Large intestine (tissue), 3 donors: ENCODE measurements around the gene ITPK1. TPM values are rescaled to one million over a fixed set of nuclear protein-coding genes. Genes with fewer than 3 reads are reported as not detected.
A peak's percentile ranks its signal among the peaks of the same experiment; 100 is the strongest.

Experiments
- DNase-seq, 2 donors: peaks; one replicate each; pipeline versions ENCODE4 v3.0.0 to v3.0.0-alpha.2; 2013
- H3K27ac ChIP-seq: one replicate; pipeline ENCODE4 v1.5.1; 2013; ENCODE audit warnings: low read length
- H3K27me3 ChIP-seq: 2 replicates; pipeline ENCODE4 v1.6.1; 2013; ENCODE audit warnings: low read length; ENCODE audit not compliant: control insufficient read depth, insufficient read depth
- H3K36me3 ChIP-seq: 2 replicates; pipeline ENCODE4 v1.6.1; 2013; ENCODE audit warnings: low read length; ENCODE audit not compliant: control insufficient read depth, insufficient read depth
- H3K4me1 ChIP-seq: one replicate; pipeline ENCODE4 v1.6.1; 2013; ENCODE audit warnings: low read length; ENCODE audit not compliant: control insufficient read depth, insufficient read depth
- H3K4me3 ChIP-seq: one replicate; pipeline ENCODE4 v1.5.1; 2013; ENCODE audit warnings: low read length
- H3K9me3 ChIP-seq: one replicate; pipeline ENCODE4 v1.6.1; 2013; ENCODE audit warnings: mild to moderate bottlenecking, low read depth, low read length, moderate library complexity; ENCODE audit not compliant: control insufficient read depth
- WGBS: methylation state at CpG from one replicate; pipeline ENCODE4 v1.1.5; 2013; ENCODE audit warnings: low lambda C conversion rate; ENCODE audit not compliant: insufficient coverage; 5-methylcytosine and 5-hydroxymethylcytosine counted together
- polyA plus RNA-seq: library from polyadenylated mRNA; unstranded; fragments of 120-200 nt; gene quantifications from one replicate; pipeline ENCODE4 v1.2.1, GENCODE V29; 2013

The ITPK1 gene
- polyA plus RNA-seq, 1 donor, result 139 TPM

GRCh38 chr14:92971601-92972180 lies 144.0 kb downstream of the ITPK1 start:
- DNase-seq, result no peak
- WGBS, result no CpG with 5 or more reads among the region's 16 CpGs
- no peak overlapping the region for H3K27ac ChIP-seq
- H3K4me1 ChIP-seq, result peaks cover 14% of the 10 kb centered on the region
- peaks cover 36% of the 10 kb centered on the region for H3K36me3 ChIP-seq
- peaks cover 9% of the 10 kb centered on the region for H3K9me3 ChIP-seq
- no peaks in the 10 kb centered on the region for H3K27me3 ChIP-seq
- no peak overlapping the region for H3K4me3 ChIP-seq

GRCh38 chr14:92970271-92970670 lies 145.5 kb downstream of the ITPK1 start:
- no CpG with 5 or more reads among the region's 12 CpGs for WGBS
- peak overlapping the region; percentile 81 for H3K27ac ChIP-seq
- peaks cover 9% of the 10 kb centered on the region for H3K9me3 ChIP-seq
- peak; percentile 48 to 84 for DNase-seq
- peaks cover 25% of the 10 kb centered on the region for H3K36me3 ChIP-seq
- H3K4me1 ChIP-seq, result peaks cover 14% of the 10 kb centered on the region
- H3K27me3 ChIP-seq, result no peaks in the 10 kb centered on the region
- no peak overlapping the region for H3K4me3 ChIP-seq

GRCh38 chr14:92969871-92970270 lies 145.9 kb downstream of the ITPK1 start:
- WGBS, result no CpG with 5 or more reads among the region's 12 CpGs
- Histone ChIP-seq H3K27me3 (no peaks in the 10 kb centered on the region), H3K9me3 (peaks cover 9% of the 10 kb centered on the region), H3K27ac (peak overlapping the region; percentile 81), H3K4me1 (peaks cover 14% of the 10 kb centered on the region), H3K36me3 (peaks cover 21% of the 10 kb centered on the region), H3K4me3 (no peak overlapping the region)
- DNase-seq, result peak in 1 of 2 donors; percentile 76

- Histone ChIP-seq H3K36me3 (peaks cover 16% of the 10 kb centered on the region), H3K4me1 (peaks cover 14% of the 10 kb centered on the region), H3K27me3 (no peaks in the 10 kb centered on the region), H3K9me3 (peaks cover 11% of the 10 kb centered on the region), H3K4me3 (no peak overlapping the region), H3K27ac (no peak overlapping the region)
- WGBS, result no CpG with 5 or more reads among the region's 10 CpGs
- no peak for DNase-seq
These were observed 146.3 kb downstream of the ITPK1 start for GRCh38 chr14:92969430-92969829.

- Histone ChIP-seq H3K4me3 (no peak overlapping the region), H3K27me3 (no peaks in the 10 kb centered on the region), H3K36me3 (peaks cover 12% of the 10 kb centered on the region), H3K9me3 (peaks cover 8% of the 10 kb centered on the region), H3K27ac (no peak overlapping the region), H3K4me1 (peaks cover 14% of the 10 kb centered on the region)
- 100% methylated on average over 1 of the region's 14 CpGs for WGBS
- no peak for DNase-seq
These were observed 147.3 kb downstream of the ITPK1 start for GRCh38 chr14:92968291-92969020.

- WGBS, result no CpG with 5 or more reads among the region's 2 CpGs
- Histone ChIP-seq H3K27me3 (no peaks in the 10 kb centered on the region), H3K4me3 (no peak overlapping the region), H3K4me1 (peaks cover 14% of the 10 kb centered on the region), H3K9me3 (peaks cover 5% of the 10 kb centered on the region), H3K36me3 (peaks cover 15% of the 10 kb centered on the region), H3K27ac (no peak overlapping the region)
- no peak for DNase-seq
These were observed 148.3 kb downstream of the ITPK1 start for GRCh38 chr14:92967346-92967926.

GRCh38 chr14:92965281-92965680 lies 150.4 kb downstream of the ITPK1 start:
- no peak for DNase-seq
- peaks cover 5% of the 10 kb centered on the region for H3K9me3 ChIP-seq
- peaks cover 27% of the 10 kb centered on the region for H3K36me3 ChIP-seq
- H3K27me3 ChIP-seq, result no peaks in the 10 kb centered on the region
- no CpG with 5 or more reads among the region's 1 CpG for WGBS
- no peak overlapping the region for H3K27ac ChIP-seq
- no peak overlapping the region for H3K4me3 ChIP-seq
- peaks cover 6% of the 10 kb centered on the region for H3K4me1 ChIP-seq

GRCh38 chr14:92964124-92965109 lies 151.3 kb downstream of the ITPK1 start:
- Histone ChIP-seq H3K36me3 (peaks cover 32% of the 10 kb centered on the region), H3K4me3 (no peak overlapping the region), H3K9me3 (peaks cover 5% of the 10 kb centered on the region), H3K27ac (no peak overlapping the region), H3K27me3 (no peaks in the 10 kb centered on the region), H3K4me1 (no peaks in the 10 kb centered on the region)
- no CpG with 5 or more reads among the region's 12 CpGs for WGBS
- DNase-seq, result no peak

- no peak overlapping the region for H3K4me3 ChIP-seq
These were observed 152.2 kb downstream of the ITPK1 start for GRCh38 chr14:92963301-92964123.

More at GRCh38 chr14:92963301-92964123, 152.2 kb downstream of the ITPK1 start:
- peaks cover 39% of the 10 kb centered on the region for H3K36me3 ChIP-seq
- H3K4me1 ChIP-seq, result peaks cover 5% of the 10 kb centered on the region
- DNase-seq, result no peak
- H3K9me3 ChIP-seq, result peaks cover 5% of the 10 kb centered on the region
- H3K27ac ChIP-seq, result no peak overlapping the region
- H3K27me3 ChIP-seq, result no peaks in the 10 kb centered on the region
- no CpG with 5 or more reads among the region's 14 CpGs for WGBS
